IPS-NIHi7 (cell line): Measurements from ENCODE around the gene RAP1GAP.
"Not testable (repeated sequence)": the region's sequence is repeated elsewhere in the genome, so short reads cannot be mapped to it uniquely, and the experiment has no call there.

Source experiments
- DNase-seq: peaks from one replicate; pipeline ENCODE4 v3.0.0; 2012; ENCODE audit warnings: mixed read lengths; ENCODE audit errors: extremely low spot score

The RAP1GAP gene

GRCh38 chr1:21644348-21644747, 24.8 kb downstream of the RAP1GAP start:
- no peak for DNase-seq

GRCh38 chr1:21643624-21644023, 25.5 kb downstream of the RAP1GAP start:
- no peak for DNase-seq

- no peak for DNase-seq
These were observed 27.0 kb downstream of the RAP1GAP start for GRCh38 chr1:21641967-21642739.

GRCh38 chr1:21641537-21641936, 27.6 kb downstream of the RAP1GAP start:
- DNase-seq: no peak

- no peak for DNase-seq
These were observed 28.1 kb downstream of the RAP1GAP start for GRCh38 chr1:21641076-21641475.

- DNase-seq: no peak
These were observed 28.5 kb downstream of the RAP1GAP start for GRCh38 chr1:21640653-21641052.

GRCh38 chr1:21639594-21640041, 29.5 kb downstream of the RAP1GAP start:
- no peak for DNase-seq

GRCh38 chr1:21638531-21639341, 30.4 kb downstream of the RAP1GAP start:
- no peak for DNase-seq

GRCh38 chr1:21637514-21637913, 31.6 kb downstream of the RAP1GAP start:
- DNase-seq: no peak

GRCh38 chr1:21636029-21636428, 33.1 kb downstream of the RAP1GAP start:
- DNase-seq: no peak

GRCh38 chr1:21634806-21635535, 34.2 kb downstream of the RAP1GAP start:
- no peak for DNase-seq

- DNase-seq: no peak
These were observed 35.0 kb downstream of the RAP1GAP start for GRCh38 chr1:21633992-21634805.

GRCh38 chr1:21633141-21633755, 35.9 kb downstream of the RAP1GAP start:
- DNase-seq: no peak

- DNase-seq: no peak
These were observed 36.9 kb downstream of the RAP1GAP start for GRCh38 chr1:21631944-21632887.

GRCh38 chr1:21631590-21631943, 37.6 kb downstream of the RAP1GAP start:
- not testable (repeated sequence) for DNase-seq

- no peak for DNase-seq
These were observed 38.4 kb downstream of the RAP1GAP start for GRCh38 chr1:21630571-21631343.

- no peak for DNase-seq
These were observed 39.2 kb downstream of the RAP1GAP start for GRCh38 chr1:21629971-21630370.

GRCh38 chr1:21628798-21629393, 40.3 kb downstream of the RAP1GAP start:
- no peak for DNase-seq

- no peak for DNase-seq
These were observed 42.2 kb downstream of the RAP1GAP start for GRCh38 chr1:21626921-21627339.
